SH-SY5Y (cell line): ENCODE measurements around the gene LIG3.

Source experiments
- GATA2 ChIP-seq: IDR thresholded peaks from 2 replicates; pipeline ENCODE4 v1.6.1; 2011; ENCODE audit warnings: mild to moderate bottlenecking, low read depth, low read length
- GATA3 ChIP-seq: IDR thresholded peaks from 2 replicates; pipeline ENCODE4 v1.6.1; 2011; ENCODE audit warnings: low read depth, mild to moderate bottlenecking, low read length, moderate library complexity

GRCh38 chr17:35052241-35052610 lies 71.9 kb downstream of the LIG3 start:
- no peak for TF ChIP-seq GATA2
- no peak for TF ChIP-seq GATA3
